IPS-20b (cell line): ENCODE data around the gene HK1.

Experiments used
- H3K27ac ChIP-seq: one replicate; pipeline ENCODE4 v1.5.1; 2013; ENCODE audit warnings: low read length
- H3K27me3 ChIP-seq: 2 replicates; pipeline ENCODE4 v1.6.1; 2013; ENCODE audit warnings: mild to moderate bottlenecking, low read length, inconsistent platforms; ENCODE audit not compliant: insufficient read depth
- H3K36me3 ChIP-seq: 2 replicates; pipeline ENCODE4 v1.6.1; 2013; ENCODE audit warnings: low read depth, mild to moderate bottlenecking, inconsistent platforms, low read length, moderate library complexity; ENCODE audit not compliant: insufficient read depth
- H3K4me1 ChIP-seq: 2 replicates; pipeline ENCODE4 v1.6.1; 2013; ENCODE audit warnings: mild to moderate bottlenecking, control low read depth, inconsistent platforms, low read length, moderate library complexity; ENCODE audit not compliant: insufficient read depth
- H3K4me3 ChIP-seq: 2 replicates; pipeline ENCODE4 v1.5.1; 2013; ENCODE audit warnings: mild to moderate bottlenecking, low read length, inconsistent platforms
- H3K9ac ChIP-seq: 2 replicates; pipeline ENCODE4 v1.6.1; 2013; ENCODE audit warnings: low read depth, mild to moderate bottlenecking, inconsistent platforms, low read length, moderate library complexity
- H3K9me3 ChIP-seq: 2 replicates; pipeline ENCODE4 v1.6.1; 2013; ENCODE audit warnings: mild to moderate bottlenecking, low read depth, low read length, inconsistent platforms; ENCODE audit not compliant: insufficient read depth

Gene HK1

GRCh38 chr10:69451209-69451783, 173.0 kb downstream of the HK1 start, which contains the start of gene TSPAN15:
Gene TSPAN15, plus strand, starts transcription at chr10:69451465. Its CDS starts 130 bp downstream, at chr10:69451595.
- H3K9ac ChIP-seq: peak within 1 kb of the TSS; percentile 31; the same call in 1 of the 2 replicates
- peaks cover 53% of the 10 kb centered on the region for H3K27me3 ChIP-seq
- H3K9me3 ChIP-seq: no peaks in the 10 kb centered on the region
- H3K36me3 ChIP-seq: no peaks in the 10 kb centered on the region
- H3K4me1 ChIP-seq: no peaks in the 10 kb centered on the region
- peak within 1 kb of the TSS; percentile 88 for H3K4me3 ChIP-seq
- H3K27ac ChIP-seq: no peak within 1 kb of the TSS
